Measurements from ENCODE around the gene SDF4.
A peak's percentile ranks its signal among the peaks of the same experiment; 100 is the strongest.

The SDF4 gene

DNA sequence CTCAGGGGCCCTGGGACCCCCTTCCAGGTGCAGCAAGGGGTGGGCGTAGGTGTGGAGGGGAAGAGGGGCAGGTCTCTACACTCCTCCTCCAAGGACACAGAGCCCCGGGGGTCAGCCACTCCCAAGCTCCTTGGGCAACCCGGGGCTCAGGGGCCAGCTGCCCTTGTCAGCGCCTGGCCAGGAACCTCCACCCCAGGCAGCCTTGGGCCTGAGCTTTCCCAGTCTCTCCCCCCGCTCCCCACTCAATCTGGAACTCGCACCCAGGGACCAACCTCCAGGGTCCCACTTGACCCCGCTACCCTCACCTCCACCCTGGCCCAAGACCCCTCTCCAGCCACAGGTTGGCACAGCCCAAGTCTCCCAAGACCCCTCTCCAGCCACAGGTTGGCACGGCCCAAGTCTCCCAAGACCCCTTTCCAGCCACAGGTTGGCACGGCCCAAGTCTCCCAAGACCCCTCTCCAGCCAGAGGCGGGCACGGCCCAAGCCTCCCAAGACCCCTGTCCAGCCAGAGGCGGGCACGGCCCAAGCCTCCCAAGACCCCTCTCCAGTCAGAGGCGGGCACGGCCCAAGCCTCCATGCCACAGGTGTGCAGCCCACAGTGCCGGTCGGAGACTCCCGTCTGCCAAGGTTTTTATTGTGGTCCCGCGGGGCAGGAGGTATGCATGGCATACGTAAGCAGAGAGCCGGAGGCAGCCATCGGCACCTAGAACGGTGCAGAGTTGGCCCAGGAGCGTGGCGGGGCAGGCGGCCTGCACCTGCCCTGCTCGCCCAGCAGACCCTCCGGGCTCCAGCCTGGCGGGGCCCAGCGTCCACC, 20.9 kb downstream of the SDF4 start:
- no peak for DNase-seq

DNA sequence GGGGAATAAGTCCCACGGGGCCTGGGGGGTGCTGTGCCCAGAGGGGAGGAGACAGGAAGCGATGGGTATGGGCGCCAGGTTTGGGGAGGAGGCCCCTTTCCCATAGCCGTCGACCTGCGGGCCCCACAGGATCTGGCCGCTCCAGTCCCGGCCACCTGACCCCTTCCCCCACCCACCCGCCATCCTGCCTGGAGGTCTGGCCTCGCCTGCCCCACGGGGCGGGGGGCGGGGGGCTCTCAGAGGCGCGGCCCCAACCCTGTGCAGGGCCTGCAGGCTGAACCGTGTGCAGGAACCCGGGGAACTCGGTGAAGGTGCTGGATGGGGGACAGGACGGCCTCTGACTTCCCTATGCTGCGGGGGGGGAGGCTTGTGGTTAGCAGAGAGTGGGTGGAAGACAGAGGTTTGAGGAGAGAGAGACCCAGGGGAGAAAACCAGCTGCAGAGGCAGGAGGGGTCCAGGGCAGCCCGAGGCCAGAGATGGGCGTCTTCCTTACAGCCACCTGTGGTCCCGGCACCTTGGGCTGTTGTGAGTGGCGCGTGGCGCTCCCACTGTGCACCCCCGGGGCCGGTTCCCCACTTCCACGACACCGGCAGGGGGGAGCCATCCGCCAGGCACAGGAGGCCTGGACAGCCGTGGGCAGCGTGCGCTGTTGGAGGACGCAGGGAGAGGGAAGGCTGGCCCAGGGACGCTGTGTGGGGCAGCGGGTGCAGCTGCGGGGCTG, 22.9 kb downstream of the SDF4 start:
- no peak for DNase-seq

DNA sequence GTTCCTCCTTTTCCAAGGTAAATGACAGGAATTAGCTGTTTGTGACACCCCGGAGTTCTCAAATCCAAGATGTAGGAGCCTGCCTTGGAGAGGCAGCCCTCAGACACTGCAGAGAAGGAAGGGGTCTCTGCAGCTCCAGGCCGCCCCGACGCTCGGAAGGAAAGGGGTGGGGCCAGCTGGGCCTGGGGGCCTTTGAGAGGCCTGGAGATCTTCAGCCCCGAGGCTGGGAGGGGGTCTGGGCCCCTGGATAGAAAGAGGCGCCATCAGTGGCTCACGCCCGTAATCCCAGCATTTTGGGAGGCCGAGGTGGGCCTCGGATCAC, 24.3 kb downstream of the SDF4 start:
- no peak for DNase-seq

DNA sequence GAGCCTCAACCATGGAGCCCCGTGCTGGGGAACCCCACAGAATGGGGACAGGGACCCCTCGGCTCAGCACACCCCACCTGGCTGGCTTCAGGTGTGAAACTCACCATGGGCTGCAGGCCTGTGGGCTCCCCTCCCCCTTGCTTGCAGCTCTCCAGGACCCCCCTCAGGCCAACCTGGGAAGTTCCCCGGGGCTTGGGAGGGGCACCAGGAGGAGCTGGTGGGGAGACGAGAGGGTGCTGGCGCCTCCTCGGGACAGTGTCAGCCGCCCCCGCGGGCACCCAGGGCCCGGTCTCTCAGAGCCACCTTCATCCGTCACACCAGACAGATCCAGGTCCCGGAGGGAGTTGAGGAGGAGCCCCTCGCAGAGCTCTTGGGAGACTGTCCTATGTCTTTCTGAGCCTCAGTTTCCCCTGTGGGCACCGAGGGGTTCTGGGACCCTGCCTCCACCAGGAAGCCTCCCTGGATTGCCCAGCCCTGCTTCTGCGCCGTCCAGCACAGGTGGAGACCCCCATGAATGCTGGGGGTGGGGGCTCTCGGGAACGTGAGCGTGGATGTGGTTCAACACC, 24.8 kb downstream of the SDF4 start:
- no peak for DNase-seq

DNA sequence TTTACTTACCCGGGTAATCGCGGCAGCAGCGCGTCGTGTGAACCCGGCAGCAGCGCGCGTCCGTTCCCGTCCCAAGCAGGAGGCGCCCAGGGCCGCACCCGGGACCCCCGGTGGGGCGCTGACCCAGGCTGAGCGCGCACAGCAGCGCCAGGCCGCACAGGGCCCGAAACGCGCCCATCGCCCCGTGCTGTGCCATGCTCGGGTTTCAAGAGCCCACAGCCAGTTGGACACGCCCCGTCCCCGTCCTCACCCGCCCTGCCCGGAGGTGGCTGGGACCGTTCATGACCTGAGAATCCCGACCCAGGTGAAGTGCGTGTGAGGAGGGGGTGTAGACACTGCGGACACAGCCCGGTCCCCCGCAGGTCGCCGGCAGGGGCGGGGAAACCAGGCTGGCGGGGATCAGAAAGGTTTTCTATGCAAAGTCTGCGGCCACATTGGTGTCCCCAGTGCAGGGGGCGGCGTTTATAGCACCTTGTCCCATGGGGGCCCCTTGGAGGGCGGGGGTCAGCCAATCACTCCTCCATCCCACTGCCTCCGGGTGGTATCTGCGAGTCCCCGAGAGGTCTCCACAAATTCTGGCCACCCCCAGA, 25.3 kb downstream of the SDF4 start, which contains the start of gene TNFRSF18:
Gene TNFRSF18, minus strand, starts transcription at position 217 of the 590 bp plus-strand sequence. Its CDS starts 21 bp downstream, at position 196.
- DNase-seq = no peak

DNA sequence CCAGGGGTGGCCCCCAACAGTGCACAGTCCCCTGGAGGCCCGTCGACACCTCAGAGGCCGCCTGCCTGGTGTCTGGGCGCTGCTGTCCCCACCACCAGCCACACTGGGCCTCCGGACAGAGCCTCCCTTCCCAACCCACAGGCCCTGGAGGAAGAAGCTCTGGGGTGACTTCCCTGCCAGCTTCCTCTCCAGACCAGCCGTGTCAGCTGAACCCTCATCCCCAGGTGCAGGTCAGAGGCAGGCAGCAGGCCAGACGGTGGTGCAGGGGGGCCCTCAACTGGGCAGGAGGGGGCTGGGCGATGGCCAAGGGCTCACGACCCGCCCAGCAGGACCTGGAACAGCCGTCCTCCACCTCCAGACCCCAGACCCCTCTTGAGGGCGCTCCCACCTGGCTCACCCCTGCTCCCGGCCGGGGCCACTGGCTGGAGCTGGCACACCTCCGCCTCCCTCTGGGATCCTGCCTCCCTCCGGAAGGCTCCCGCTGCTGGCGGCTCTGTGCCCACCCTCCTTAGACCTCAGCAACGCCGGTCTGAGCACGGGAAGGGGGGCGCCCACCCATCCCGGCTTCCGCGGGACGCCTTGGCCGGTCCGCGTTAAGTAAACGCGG, 25.9 kb downstream of the SDF4 start:
- no peak for DNase-seq

DNA sequence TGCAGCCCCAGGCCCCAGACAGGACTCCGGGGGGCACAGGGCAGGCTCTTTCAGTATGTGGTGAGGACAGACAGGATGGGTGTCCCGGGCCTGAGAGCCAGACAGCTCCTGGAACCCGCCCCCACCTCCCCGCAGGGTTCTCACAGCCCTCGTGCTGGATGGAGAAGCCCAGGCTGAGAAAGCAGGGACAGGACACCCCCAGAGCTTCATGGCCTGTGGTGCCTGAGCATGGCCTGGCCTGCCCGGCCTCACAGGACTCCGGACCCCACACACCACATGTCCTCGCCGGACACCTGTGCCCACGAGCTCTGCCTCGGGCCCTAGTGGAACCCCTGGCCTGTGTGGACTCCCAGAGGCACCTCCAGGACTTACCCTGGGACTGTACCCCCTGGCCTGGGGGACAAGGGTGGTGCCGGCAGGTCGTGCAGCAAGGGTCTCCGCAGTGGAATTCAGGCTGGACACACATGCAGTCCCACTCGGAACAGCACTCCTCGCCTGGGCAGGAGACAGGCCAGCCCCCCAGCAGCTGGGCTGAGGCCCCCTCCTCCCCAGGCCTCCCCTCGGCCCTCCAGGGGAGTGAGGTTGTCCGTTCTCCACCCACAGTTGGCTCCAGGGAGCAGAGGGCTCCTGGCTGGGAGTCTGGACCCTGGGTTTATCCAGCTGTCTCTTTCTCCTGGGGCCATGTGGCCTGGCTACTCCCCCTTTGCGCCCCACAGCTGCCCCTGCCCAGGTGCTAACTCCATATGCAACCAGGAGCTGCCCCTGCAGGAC, 26.6 kb downstream of the SDF4 start:
- no peak for DNase-seq

DNA sequence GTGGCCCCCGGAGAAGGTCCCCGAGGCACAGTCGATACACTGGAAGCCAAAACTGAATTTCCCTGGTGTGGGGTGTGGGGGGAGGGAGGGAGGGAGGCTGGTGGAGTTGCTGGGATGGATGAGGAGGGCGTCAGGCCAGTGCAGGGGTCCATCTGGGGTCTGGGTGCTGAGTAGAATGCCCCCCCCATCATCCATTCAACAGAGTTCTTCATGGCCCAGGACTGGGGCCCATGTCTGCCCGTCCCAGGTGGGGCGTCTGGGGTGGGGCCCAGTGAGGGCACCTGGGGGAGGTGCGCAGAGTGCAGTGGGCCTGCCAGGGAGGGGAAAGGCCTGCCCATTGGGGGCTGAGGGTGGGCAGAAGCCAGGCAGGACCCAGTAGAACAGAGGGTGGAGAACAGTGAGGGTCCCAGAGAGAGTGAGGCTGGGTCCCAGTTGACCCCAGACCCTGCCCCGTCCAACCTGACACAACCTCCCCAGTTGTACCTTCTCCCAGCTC, 27.3 kb downstream of the SDF4 start:
- no peak for DNase-seq

DNA sequence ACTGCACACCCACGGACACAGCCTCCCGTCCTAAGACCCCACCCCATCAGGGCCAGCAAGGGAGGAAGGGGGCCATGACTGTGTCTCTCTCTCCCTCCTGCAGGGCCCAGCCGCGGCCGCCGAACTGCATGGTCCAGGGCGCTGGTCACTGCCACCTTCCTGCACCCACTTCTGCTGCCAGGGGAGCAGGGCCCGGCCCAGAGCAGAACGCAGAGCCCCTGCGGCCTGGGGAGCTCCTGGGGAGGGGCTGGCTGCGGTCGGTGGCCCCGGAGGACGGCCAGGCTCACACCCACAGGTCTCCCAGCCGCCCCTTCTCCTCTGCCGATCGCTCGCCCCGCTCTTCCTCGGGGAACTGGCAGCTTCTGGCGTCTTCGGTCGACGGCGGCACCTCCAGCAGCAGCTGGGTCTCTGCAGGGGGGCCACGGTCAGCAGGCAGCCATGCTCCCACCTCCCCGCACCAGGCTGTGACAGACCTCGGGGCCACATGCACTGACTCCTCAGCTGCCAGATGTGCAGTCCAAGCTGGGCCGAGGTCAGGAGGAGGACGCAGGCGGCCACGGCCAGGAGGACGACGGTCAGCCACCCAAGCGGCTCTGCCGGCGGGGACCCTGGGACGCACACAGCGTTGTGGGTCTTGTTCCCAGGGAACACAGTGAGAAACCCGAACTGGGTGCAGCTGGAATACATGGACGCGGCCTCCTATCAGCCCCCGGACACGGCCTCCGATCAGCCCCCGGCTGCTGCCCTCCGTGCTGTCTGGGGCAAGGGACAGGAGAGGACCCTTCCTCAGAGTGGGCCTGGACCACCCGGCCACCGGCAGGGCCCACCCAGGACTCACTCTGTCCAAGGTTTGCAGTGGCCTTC, 28.0 kb downstream of the SDF4 start:
- DNase-seq = no peak

DNA sequence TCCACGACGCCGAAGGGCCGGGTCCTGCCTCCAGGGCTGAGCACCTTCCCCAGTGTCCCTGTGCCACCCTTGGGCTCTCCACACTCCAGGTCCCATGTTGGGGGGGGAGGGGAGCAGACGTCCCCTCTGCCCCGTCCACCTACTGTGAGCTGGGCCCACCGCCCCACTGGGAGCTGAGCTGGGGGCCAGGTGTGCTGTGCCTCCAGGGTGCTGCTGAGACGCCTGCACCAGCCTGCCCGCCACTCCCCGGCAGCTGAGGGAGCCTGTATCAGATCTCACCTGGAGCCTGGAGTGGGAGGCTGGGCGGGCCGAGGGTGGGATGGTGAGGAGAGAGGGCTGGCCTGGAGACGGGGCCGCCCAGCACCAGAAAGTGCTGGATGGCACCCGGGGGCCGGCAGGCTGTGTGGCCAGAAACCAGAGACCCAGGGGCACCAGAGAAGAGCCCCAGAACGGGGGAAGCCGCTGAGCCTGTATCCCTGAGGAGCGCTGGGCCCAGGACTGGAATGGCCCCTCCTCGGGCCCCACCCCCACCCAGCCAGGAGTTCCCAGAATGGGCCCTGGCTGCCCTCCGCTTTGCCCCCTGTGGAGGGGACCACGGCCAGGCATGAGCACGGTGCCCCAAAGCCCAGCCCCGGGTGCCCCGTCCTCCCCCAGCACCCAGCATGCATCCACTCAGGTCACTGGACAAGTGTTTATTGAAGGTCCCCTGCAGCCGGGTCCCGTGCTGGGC, 28.8 kb downstream of the SDF4 start:
- DNase-seq = no peak

DNA sequence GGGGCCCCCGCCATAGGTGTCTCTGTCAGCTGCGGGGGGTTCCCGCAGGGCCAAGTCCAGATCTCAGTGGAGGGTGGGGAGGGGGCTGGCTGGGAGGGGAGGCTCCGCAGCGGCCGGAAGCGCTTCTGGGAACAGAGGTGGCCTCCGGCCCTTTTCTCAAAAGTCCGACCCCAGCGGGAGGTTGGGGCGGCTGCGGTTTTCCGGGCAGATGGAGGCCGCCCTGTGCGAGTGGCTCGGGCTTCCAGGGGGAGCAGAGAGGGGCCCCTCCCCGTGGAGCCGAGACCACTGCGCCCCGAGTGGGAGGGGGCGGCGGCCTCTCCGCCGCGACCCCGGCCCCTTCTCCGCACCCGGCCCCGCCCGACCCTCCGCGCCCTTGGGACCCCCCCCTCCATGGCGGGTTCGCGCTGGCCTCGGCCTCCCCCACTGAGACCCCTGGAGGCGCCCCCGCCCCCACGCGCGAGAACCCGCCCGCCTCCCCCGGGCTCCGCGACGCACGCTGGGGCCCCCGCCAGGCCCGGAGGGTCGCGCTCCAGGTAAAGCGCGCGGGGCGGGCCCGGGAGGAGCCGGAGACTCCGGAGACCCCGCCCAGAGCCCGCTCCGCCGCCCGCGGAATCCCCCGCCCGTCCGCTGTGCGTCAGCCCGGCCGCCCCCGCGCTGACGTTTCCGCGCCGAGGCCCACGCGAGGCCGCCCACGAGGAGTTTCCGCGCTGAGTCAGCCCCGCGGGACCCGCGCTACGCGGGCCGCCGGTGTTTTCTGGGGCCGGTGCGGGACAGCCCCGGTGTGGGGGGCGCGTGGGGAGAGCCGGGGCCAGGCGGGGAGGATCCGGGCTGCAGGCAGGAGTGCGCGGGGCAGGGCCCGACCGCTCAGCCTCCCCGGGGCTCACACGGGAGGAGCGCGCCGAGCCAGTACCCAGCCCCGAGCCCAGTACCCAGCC, 30.7 kb downstream of the SDF4 start:
- DNase-seq = peak; percentile 88

DNA sequence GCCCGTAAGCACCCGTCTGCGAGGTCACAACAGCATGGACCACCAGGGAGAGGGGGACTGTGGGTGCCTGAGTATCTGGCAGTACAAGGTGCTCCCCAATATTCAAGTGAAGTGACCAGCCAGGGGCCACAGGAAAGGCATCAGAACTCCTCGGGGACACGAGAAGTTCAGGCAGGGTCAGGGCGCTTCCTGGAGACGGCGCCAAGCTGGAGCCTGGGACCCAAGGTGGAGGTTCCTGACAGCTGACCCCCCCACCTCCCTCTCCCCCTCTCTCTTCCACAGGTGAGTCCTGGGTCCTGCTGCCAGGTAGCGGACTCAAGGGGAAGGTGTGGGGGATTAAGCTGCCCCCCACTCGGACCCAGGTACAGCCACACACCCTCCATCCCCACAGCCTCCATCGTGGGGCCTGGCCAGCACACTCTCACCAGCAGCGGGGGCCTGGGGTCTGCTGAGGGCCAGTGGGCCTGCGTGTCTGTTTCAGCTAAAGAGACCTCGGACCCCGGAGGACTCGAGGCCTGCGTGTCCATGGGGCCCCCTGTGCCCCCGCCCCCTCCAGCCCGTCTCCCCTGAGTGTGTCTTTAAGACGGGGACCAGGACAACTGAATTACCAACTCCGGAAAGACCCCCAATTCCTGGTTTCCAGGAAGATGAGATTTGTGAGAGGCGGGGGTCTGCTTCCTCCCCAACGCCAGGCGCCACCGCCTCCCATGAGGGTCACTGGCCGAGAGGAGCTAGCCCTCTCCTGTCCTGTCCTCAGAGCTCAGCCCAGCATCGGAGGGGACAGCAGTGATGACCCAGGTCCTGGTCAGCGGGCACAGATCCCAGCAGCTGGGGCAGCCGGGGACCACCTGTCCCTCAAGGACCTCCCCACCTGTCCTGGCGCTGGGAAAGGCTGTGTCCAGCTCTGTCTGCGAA, 31.6 kb downstream of the SDF4 start:
- no peak for DNase-seq

DNA sequence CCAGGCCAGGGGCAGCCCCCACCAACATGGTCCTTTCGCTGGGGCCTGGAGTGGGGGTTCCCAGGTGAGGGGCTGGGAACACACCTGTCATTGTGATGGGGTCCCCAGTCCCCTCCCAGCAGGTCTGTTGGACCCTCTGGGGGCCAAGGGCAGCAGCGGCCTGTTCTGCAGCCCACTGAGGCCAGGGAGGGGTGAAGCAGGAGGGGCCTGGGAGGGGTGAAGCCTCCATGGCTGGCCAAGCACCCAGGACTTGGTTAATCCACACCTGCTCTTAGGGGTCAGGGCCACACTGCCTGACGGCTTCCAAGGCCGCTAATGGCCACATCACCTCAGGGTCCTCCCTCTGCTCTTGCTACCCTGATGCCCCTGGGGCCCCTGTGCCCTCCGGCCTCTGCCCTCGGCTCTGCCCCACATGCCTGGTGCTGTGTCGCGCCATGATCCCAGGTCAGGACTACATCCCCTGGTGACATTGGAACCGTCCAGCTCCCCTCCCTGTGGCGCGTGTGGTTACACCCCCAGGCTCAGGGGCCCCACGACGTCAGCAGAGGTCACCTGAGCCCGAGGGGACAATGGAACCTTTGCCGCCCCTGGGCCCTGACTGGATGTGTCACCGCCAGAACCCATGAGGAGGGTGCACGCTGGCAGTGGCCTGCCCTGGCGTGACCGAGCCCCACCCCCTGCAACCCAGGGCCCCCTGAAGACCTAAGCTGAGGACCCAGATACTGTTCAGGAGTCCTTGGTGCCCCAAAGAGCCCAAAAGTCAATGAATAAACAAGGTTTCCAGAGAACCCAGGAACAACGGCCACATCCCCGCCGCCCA, 32.5 kb downstream of the SDF4 start:
- DNase-seq = no peak

DNA sequence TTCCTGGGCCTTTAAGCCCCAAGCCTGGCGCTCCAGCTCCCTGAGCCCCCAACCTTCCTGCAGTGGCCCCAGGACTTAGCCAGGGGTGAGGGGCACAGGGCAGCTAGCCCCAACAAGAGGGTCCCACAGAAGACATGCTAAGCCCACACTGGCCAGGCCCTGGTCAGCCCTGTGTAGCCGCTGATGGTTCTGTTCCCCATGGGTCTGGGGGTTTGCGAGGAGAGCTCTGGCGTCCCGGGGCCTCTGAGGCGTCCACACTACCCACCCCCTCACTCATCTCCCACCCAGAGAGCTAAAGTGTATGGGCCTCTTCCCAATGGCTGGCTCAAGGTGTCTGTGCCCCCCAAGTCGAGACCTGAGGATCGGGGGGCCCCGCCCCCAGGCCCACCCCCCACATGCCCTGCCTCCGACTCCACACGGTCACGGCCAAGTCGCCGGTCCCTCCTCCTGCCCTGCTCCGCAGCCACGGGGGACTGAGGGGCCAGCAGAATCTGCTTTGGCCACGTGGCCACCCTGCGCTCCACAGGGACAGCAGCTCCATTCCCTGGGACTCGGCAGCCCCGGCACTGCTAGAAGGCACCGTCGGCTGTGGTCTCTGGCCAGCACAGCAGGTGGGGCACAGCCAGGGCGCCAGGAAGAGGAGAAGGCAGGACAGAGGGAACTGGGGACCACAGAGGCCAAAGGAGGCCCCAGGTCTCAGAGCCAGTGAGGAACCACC, 33.2 kb downstream of the SDF4 start:
- no peak for DNase-seq

DNA sequence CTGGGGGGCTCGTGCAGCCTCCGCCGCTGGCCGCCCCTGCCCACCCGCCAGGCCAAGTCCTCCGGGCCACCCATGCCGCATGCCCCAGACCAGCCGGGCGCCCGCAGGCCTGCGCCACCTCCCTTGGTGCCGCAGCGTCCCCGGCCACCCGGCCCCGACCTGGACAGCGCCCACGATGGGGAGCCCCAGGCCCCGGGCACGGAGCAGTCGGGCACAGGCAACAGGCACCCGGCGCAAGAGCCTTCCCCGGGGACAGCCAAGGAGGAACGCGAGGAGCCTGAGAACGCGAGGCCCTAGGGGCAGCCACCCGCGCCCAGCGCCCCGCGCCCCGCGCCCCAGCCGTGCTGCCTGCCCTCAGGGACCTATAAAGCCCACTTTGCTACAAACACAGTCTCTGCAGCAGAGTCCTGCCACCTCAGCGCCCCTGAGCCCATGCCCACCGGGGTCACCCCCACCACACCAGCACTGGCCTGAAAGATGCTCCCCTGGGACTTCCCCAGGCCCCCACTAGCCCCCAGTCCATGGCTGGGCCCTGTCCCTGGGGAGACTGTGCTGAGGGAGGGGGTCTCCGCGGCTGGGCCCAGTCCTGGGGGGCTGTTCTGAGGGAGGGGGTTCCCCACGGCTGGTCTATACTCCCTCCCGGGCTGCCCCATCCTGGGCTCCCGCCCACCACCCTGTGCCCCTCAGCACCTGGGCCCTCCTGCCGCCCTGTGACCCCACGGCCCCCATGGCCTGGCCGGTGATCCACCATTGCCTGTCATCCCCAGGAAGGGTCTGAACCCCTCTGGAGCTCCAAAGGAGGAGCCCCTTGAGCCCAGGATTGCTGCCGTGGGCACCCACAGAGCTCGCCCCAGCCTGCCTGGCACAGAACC, 34.0 kb downstream of the SDF4 start:
- no peak for DNase-seq

DNA sequence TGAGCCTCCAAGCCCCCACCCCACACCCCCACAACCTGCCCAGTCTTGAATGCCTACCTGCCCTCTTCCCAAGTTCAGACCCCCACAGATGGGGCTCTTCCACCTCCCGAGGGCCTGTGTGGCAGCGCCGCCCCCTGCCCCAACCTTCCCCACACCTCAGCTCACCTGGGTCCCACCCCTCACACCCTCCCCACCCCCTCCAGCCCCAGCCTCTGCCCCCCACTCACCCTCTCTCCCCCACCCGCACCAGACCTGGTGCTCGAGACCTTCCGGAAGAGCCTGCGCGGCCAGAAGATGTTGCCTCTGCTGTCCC, 34.7 kb downstream of the SDF4 start:
- DNase-seq = no peak
